ENCODE measurements around the gene TBRG4. TPM values are rescaled to one million over a fixed set of nuclear protein-coding genes. Genes with fewer than 3 reads are reported as not detected.
"Not testable (repeated sequence)": the region's sequence is repeated elsewhere in the genome, so short reads cannot be mapped to it uniquely, and the experiment has no call there.

Gene TBRG4
- total and polyA plus RNA-seq, 8 donors, result 37.1 to 72.5 (median 45.7) TPM

GRCh38 chr7:45118889-45119331 is 7.4 kb upstream of the TBRG4 start:
- Histone ChIP-seq H3K27ac (no peak overlapping the region), H3K4me3 (no peak overlapping the region), H3K36me3 (no peaks in the 10 kb centered on the region), H3K4me1 (no peaks in the 10 kb centered on the region), H3K9me3 (no peaks in the 10 kb centered on the region), H3K27me3 (no peaks in the 10 kb centered on the region)
- no peak for ATAC-seq
- intact Hi-C loops (cut with DNase I), result no loop called here
- DNase-seq, result no peak
- TF ChIP-seq, protein P1, sequence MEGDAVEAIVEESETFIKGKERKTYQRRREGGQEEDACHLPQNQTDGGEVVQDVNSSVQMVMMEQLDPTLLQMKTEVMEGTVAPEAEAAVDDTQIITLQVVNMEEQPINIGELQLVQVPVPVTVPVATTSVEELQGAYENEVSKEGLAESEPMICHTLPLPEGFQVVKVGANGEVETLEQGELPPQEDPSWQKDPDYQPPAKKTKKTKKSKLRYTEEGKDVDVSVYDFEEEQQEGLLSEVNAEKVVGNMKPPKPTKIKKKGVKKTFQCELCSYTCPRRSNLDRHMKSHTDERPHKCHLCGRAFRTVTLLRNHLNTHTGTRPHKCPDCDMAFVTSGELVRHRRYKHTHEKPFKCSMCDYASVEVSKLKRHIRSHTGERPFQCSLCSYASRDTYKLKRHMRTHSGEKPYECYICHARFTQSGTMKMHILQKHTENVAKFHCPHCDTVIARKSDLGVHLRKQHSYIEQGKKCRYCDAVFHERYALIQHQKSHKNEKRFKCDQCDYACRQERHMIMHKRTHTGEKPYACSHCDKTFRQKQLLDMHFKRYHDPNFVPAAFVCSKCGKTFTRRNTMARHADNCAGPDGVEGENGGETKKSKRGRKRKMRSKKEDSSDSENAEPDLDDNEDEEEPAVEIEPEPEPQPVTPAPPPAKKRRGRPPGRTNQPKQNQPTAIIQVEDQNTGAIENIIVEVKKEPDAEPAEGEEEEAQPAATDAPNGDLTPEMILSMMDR (IDR thresholded peaks at IDR 0.05), result no peak

DNA sequence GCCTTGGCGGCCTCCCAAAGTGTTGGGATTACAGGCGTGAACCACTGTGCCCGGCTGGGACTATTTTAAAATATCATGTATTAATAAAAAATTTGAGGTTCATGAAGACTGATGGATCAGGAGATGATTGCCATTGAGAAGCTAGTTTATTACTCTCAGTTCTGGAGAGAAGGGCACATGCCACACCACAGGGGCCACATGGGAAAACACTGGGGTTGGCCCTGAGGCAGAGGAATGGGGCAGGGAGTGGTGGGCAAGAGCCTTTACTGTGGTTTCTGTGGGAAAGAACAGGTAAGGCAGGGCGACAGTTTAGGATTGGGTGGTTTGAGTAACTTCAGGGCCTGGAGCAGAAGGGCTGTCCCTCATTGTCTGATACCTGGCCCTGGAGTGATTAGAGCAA is 6.8 kb upstream of the TBRG4 start:
- Histone ChIP-seq H3K9me3 (no peaks in the 10 kb centered on the region), H3K27me3 (no peaks in the 10 kb centered on the region), H3K4me3 (no peak overlapping the region), H3K27ac (no peak overlapping the region), H3K4me1 (no peaks in the 10 kb centered on the region), H3K36me3 (no peaks in the 10 kb centered on the region)
- no peak for ATAC-seq
- no peak for DNase-seq
- TF ChIP-seq, protein P1 (IDR thresholded peaks at IDR 0.05), result no peak
- intact Hi-C loops (cut with DNase I), result no loop called here

DNA sequence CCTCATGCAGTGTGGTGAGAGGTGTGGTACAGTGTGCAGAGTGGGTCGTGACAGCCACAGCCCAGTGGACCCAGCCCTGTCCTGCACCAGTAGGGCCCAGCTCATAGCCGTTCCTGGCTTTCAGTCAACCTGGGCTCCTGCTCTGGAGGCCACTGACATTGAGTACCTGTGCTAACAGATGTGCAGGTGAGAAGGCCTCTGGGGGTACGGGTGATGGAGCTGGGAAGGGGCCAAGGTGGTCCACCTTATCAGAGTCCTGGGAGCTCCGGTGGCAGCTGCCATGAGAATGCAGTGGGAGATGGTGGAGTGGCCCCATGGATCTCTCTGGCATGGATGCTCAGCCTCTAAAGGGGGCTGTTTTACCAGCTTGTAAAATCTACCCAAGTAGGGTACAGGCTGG is 6.1 kb upstream of the TBRG4 start:
- DNase-seq (no peak), ATAC-seq (no peak)
- intact Hi-C loops (cut with DNase I), result no loop called here
- TF ChIP-seq, protein P1 (IDR thresholded peaks at IDR 0.05), result no peak
- Histone ChIP-seq H3K4me3 (no peak overlapping the region), H3K36me3 (no peaks in the 10 kb centered on the region), H3K27me3 (no peaks in the 10 kb centered on the region), H3K4me1 (no peaks in the 10 kb centered on the region), H3K9me3 (no peaks in the 10 kb centered on the region), H3K27ac (no peak overlapping the region)

DNA sequence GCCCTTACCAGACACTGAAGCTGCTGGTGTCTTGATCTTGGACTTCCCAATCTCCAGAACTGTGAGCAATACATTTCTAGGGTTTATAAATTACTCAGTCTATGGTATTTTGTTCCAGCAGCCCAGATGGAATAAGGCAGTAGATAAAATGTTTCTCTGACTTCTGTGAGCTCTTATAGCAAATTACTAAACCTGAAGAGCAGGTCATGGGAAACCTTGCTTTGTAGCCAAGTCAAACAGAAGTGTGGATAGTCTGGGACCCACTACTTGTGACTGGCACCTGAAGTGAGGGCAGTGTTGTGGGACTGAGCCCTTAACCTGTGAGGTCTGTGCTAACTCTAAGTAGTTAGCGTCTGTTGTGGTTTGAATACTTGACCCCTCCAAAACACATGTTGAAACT is 4.6 kb upstream of the TBRG4 start:
- Histone ChIP-seq H3K36me3 (no peaks in the 10 kb centered on the region), H3K4me3 (no peak overlapping the region), H3K27ac (no peak overlapping the region), H3K9me3 (no peaks in the 10 kb centered on the region), H3K27me3 (no peaks in the 10 kb centered on the region), H3K4me1 (peaks cover 0 to 5% of the 10 kb centered on the region in 2 donors)
- DNase-seq (peak in 1 of 4 donors; percentile 11), ATAC-seq (peak; percentile 4)
- intact Hi-C loops (cut with DNase I), result no loop called here
- TF ChIP-seq, protein P1 (IDR thresholded peaks at IDR 0.05), result no peak

GRCh38 chr7:45114926-45115325 is 3.4 kb upstream of the TBRG4 start:
- Histone ChIP-seq H3K9me3 (no peaks in the 10 kb centered on the region), H3K27ac (no peak overlapping the region), H3K4me3 (no peak overlapping the region), H3K27me3 (no peaks in the 10 kb centered on the region), H3K36me3 (no peaks in the 10 kb centered on the region), H3K4me1 (peaks cover 6 to 16% of the 10 kb centered on the region in 2 donors)
- TF ChIP-seq, protein P1 (IDR thresholded peaks at IDR 0.05), result no peak
- intact Hi-C loops (cut with DNase I), result no loop called here
- DNase-seq, result no peak
- ATAC-seq, result no peak

- H3K27me3 ChIP-seq; ATAC-seq; H3K9me3 ChIP-seq; H3K27ac ChIP-seq; H3K4me3 ChIP-seq; intact Hi-C loops (cut with DNase I); DNase-seq; H3K36me3 ChIP-seq: not testable (repeated sequence)
- H3K4me1 ChIP-seq, result peaks cover 8 to 23% of the 10 kb centered on the region in 2 donors
Observed at GRCh38 chr7:45114257-45114656, 2.8 kb upstream of the TBRG4 start.
